ENCODE data around the gene INS.
"Not testable (repeated sequence)": the region's sequence is repeated elsewhere in the genome, so short reads cannot be mapped to it uniquely, and the experiment has no call there.

The INS gene

DNA sequence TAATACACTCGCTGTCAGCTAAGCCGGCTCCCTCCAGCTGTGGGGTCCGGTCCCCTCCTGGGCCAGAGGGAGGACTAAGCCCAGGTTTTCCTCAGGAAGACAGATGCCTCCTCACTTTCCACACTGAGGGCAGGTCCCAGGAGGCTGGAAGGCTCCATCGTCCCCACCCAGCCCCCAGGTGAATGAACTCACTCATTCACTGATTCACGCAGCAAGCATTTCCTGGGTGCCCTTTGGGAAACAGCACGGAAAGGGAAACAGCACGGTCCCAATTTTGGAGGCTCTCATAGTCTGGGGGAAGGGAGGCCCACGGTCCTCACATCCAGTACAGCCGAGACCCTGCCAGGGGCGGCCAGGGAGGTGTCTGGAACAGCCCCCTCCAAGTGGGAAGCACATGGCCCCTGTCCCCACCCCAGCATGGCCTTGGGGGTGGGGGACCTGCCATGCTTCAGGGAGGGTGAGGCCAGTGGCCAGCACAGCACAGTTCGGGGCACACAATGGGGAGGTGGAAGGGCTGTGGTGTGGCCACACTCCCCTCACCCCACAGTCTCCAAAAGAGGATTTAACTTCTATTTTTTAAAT, 19.9 kb upstream of the INS start:
- no peak for DNase-seq (ENCODE audit: low read depth)

DNA sequence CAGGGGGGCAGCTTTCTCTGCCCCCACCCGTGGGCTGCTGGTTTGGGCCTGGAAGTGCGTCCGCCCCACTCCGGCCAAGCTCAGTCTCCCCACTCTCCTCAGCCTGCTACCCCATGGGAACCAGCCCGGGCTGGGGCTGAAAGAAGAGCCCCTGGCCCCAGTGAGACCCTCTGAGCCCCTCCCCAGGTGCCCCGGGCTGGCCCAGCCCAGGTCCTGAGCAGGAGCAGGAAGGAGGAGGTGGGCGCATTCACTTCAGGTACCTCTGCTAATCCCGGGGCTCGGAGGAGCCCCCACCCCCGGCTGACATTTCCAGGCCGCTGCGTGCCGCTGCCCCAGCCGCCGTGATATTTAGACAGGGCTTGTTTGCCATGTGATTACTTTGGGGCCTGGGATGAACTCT, 19.3 kb upstream of the INS start:
- DNase-seq (ENCODE audit: low read depth), result no peak

GRCh38 chr11:2179516-2179915, 18.5 kb upstream of the INS start:
- no peak for DNase-seq (ENCODE audit: low read depth)

DNA sequence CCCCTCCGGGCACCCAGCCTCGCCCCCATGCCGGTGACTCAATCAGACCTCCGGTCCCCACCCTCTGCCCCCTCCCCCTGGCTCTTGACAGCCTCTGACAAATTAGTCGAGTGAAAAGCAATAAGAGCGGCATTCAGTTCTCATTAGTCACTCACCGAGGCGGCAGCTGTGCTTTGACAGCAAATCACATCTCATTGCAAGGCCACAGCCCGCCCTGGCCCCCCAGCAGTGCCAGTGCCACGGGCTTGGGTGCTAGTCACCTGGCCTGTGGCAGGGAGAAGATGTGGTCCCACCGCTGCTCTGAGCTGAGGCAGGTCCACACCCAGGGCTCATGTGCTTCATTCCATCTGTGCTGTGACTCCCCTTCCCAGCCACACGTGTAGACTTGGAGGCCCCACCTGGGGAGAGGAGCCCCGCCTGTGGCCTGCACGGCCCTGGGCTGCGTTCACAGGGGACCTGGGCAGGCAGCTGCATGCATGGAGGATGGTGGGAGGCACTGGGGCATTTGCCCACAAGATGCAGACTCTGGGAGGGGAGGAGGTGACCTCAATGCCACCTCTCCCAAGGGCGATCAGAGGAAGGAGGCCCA, 18.0 kb upstream of the INS start:
- DNase-seq (ENCODE audit: low read depth), result no peak

- not testable (repeated sequence) for DNase-seq (ENCODE audit: low read depth)
Observed at GRCh38 chr11:2178055-2178773, 17.2 kb upstream of the INS start.

DNA sequence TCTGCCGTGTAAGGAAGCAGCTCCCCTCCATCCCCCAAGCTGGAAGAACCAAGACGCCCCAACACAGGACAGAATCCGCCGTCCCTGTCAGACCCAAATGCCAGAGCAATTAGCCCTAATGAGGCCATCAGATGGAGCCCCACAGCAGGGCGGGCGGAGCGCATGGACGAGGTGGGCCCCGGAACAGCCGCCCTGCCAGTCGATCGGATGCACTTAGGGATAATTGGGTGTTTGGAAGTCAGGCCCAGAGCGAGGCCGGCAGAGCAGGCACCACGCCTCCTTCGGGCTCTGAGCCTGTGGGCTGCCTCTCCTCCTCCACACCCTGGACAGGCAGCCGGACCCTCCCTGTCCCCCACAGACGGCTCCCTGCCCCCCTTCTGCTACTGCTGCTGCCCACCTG, 16.1 kb upstream of the INS start:
- DNase-seq (ENCODE audit: low read depth), result no peak

DNA sequence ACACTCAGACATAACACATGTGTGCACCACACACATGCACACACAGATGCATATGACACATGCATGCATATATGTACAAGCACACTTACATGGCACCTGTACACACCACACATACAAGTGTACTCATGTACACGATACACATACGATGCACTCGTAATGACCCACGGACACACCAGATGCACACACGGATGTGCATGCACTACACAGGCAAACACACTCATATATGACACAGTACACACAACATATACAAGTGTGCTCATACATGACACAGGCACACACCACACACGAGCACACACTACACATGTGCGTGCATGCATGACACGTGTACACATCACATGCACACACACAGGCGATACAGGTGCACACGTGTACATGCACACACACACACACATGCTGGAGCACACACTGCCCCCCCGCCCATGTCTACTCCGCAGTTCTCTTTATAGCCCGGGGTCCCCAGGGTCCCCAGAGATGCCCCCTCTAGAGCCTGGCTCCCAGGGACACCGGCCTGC, 15.4 kb upstream of the INS start:
- no peak for DNase-seq (ENCODE audit: low read depth)

DNA sequence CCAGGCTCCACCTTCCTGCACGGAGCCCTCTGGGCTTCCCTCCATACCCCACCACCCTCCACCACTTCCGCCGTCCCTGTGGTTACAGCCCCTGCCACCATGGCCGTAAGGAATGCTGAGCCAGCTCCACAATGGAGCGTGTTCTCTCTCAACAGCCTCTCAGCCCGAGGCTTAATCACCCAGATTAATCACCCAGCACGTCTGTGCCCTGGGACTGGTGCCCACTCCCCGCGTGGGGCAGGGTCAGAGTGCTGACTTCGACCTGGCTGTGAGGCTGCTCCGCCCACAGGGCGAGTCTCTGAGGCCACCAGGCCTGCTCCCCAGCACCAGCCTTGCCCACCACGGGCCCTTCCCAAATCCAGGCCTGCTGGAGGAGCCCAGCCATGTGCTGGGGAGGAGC, 14.7 kb upstream of the INS start:
- no peak for DNase-seq (ENCODE audit: low read depth)

GRCh38 chr11:2174361-2174760, 13.4 kb upstream of the INS start:
- no peak for DNase-seq (ENCODE audit: low read depth)

GRCh38 chr11:2173761-2174160, 12.8 kb upstream of the INS start:
- no peak for DNase-seq (ENCODE audit: low read depth)

GRCh38 chr11:2173150-2173693, 12.2 kb upstream of the INS start:
- no peak for DNase-seq (ENCODE audit: low read depth)

GRCh38 chr11:2172676-2173075, 11.7 kb upstream of the INS start:
- DNase-seq (ENCODE audit: low read depth), result no peak

GRCh38 chr11:2171591-2172003, 10.6 kb upstream of the INS start, which contains the start of gene TH:
TSS of gene TH (minus strand) at chr11:2171815. CDS start at chr11:2171786, 29 bp downstream.
- DNase-seq (ENCODE audit: low read depth), result no peak

DNA sequence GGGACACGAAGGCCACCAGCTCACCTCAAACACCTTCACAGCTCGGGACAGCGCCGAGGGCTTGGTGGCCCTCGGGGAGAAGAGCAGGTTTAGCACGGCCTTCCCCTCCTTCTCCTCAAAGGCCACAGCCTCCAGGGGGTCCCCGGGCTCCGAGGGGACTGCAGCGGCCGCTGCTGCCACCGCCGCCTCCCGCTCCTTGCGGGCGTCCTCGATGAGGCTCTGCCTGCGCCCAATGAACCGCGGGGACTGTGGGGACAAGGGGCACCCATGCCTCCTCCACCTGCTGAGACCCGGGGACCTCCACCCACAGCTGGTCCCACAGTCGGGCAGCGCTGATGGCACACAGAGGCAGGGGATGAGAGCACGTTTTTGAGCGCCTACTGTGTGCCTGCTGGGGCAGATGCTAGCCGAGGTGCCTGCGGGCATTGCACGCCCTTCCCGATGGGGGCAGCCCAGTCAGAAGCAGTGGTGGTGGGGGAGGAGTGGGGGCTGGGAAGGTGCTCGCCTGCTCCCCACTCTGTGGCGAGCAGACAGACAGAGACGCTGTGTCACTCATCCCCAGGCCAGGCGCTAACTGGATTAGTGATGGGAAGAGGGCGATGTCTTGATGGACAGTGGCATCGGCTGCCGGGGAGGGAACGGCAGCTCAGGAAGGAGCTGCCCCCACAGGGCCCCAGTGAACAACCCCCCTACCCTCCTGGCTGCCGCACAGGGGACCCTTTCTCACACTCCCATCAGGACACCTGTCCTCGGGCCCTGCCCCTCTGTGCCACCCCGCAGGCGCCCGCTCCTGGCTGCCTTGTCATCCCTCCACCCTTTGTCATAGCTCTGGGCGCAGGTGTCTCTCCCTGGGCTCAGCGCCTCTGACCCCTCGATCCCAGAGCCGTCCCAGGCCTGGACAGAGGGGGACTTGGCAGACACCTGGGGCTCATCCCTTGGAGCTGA, 8.9 kb upstream of the INS start:
- DNase-seq (ENCODE audit: low read depth), result no peak

GRCh38 chr11:2169005-2169378, 8.0 kb upstream of the INS start:
- DNase-seq (ENCODE audit: low read depth), result no peak

GRCh38 chr11:2168286-2169004, 7.4 kb upstream of the INS start:
- DNase-seq (ENCODE audit: low read depth), result no peak

DNA sequence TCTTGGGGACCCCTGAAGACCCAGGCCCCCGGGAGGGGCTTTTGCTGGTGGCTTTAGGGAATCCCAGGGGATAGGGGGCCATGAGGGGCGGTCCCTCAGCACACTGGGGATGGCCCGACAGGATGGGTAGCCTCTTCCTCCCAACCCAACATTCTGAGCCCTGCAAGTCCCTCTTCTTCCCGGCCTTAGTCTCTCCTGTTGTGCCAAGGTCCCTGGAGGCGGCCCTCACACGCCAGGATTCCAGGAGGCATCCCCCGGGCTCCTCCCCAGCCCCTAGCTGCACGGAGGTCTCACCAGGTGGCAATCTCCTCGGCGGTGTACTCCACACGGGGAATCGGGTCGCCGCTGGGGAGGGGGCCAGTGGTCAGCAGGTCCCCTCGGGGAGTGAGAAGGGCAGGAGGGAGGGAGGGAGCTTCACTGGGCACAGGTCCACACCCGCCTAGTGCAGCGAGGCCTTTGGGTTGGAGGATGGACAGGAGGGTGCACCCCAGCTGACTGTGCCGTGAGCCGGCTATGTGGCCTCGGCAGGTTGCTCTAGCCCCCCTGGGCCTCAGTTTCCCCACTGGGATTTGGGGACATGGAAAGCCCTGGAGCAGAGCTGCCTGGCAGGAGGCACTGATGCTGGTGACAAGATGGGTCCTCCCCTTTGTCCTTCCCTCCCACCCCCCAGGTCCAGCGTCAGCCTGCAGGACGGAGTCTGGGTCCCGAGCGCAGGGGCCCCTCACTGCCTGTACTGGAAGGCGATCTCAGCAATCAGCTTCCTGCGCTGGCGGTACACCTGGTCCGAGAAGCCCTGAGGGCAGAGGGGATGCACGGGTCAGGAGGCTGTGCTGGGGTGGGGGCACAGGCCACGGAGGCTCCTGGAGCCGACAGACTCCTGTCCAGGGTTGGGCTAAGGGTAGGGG, 6.4 kb upstream of the INS start:
- DNase-seq (ENCODE audit: low read depth), result no peak

GRCh38 chr11:2166091-2166851, 5.3 kb upstream of the INS start:
- DNase-seq (ENCODE audit: low read depth), result peak; percentile 12

- DNase-seq (ENCODE audit: low read depth), result no peak
Observed at GRCh38 chr11:2165571-2165970, 4.6 kb upstream of the INS start.
